ENCODE data around the gene ZAR1.
A peak's percentile ranks its signal among the peaks of the same experiment; 100 is the strongest.

The ZAR1 gene

DNA sequence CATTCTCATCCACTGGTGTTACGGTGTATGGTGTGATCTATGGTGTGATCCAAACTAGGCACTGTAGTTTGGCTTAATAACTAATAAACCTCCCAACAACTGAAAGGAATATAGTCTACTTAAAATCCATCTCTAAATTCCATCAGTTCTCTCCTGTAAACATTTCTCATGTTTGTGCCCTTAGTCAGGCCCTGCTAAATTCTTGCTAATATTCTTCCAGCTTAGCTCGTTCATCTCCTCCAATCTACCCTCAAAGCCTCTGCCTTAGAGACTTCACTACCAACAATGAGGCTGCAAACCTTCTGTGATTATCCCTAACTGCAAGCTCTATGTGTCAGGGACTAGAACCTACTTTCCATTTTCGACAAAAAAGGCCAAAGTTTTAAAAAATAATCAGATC lies 28.1 kb downstream of the ZAR1 start:
- no peak overlapping the region for H3K4me3 ChIP-seq (ENCODE audit: low read length)
- H3K9me3 ChIP-seq (ENCODE audit: control insufficient read depth, low read length), result no peaks in the 10 kb centered on the region
- H3K36me3 ChIP-seq (ENCODE audit: control insufficient read depth, insufficient read depth, low read length, severe bottlenecking), result peaks cover 70% of the 10 kb centered on the region
- H3K4me1 ChIP-seq (ENCODE audit: control insufficient read depth, insufficient read depth, low read length), result no peaks in the 10 kb centered on the region
- DNase-seq (ENCODE audit: low read depth), result no peak
- no peak overlapping the region for H3K9ac ChIP-seq (ENCODE audit: low read length)
- H3K27me3 ChIP-seq (replicated peaks; ENCODE audit: control insufficient read depth, insufficient read depth, low read length), result no peaks in the 10 kb centered on the region

DNA sequence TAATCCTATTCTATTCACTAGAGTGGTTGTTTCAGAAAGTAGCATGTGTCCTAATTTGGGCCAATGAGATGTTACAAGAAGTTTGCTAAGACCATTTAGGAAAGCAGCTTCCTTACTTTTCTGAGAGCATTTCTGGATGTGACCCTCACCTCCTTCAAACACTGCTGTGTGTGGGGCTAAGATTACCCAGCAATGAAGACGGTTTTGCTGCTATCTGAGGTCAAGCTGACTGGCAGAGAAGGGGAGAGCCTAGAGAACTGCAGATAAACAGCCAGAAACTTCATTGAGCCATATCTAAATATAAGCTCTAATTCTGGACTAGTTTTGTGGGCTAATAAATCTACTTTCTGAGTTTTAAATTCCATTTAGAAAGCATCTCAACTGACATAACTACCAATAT lies 36.4 kb downstream of the ZAR1 start:
- H3K9ac ChIP-seq (ENCODE audit: low read length), result no peak overlapping the region
- H3K4me3 ChIP-seq (ENCODE audit: low read length), result no peak overlapping the region
- H3K36me3 ChIP-seq (ENCODE audit: control insufficient read depth, insufficient read depth, low read length, severe bottlenecking), result peaks cover 80% of the 10 kb centered on the region
- H3K9me3 ChIP-seq (ENCODE audit: control insufficient read depth, low read length), result no peaks in the 10 kb centered on the region
- no peak for DNase-seq (ENCODE audit: low read depth)
- no peaks in the 10 kb centered on the region for H3K4me1 ChIP-seq (ENCODE audit: control insufficient read depth, insufficient read depth, low read length)
- no peaks in the 10 kb centered on the region for H3K27me3 ChIP-seq (replicated peaks; ENCODE audit: control insufficient read depth, insufficient read depth, low read length)

DNA sequence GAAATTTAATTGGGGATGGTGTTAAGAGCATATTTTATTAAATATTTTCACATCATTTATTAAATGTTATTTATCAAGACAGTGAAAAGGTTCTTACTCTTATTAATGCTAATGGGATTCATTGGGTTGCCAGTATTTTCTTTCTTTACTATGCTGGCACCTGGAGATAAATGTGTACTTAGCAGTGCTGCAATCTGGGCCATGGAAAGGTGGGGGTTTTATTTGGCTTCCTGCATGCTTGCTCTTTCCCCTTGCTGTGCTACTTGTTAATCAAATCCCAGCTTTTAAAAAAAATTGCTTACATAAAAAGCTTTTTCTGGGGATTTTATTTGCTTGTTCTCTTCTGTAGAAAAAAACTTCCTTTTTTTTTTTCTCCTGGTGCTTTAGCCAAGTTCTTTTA lies 48.3 kb downstream of the ZAR1 start:
- Histone ChIP-seq H3K4me3 (ENCODE audit: low read length) (no peak overlapping the region), H3K27me3 (replicated peaks; ENCODE audit: control insufficient read depth, insufficient read depth, low read length) (no peaks in the 10 kb centered on the region), H3K36me3 (ENCODE audit: control insufficient read depth, insufficient read depth, low read length, severe bottlenecking) (peaks cover 52% of the 10 kb centered on the region), H3K9me3 (ENCODE audit: control insufficient read depth, low read length) (no peaks in the 10 kb centered on the region), H3K9ac (ENCODE audit: low read length) (no peak overlapping the region), H3K4me1 (ENCODE audit: control insufficient read depth, insufficient read depth, low read length) (peaks cover 6% of the 10 kb centered on the region)
- DNase-seq (ENCODE audit: low read depth), result no peak

DNA sequence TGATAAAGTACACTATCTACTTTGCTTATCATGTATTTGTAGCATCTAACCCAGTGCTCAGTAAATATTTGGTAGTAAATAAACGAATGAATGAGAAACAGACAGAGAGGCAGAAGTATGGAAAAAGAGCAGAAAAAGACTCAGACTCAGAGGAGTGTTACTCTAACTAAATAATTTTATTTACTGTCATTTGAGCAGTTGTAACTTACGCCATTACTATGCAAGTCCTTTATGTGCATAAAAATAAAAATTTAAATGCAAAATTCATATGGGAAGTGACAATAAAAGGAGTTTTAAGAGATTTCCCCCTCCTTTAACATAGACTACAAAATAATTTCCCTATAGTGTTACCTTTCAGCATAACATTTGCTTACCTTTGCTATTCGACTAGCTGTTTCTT lies 49.5 kb downstream of the ZAR1 start:
- no peak overlapping the region for H3K9ac ChIP-seq (ENCODE audit: low read length)
- H3K27me3 ChIP-seq (replicated peaks; ENCODE audit: control insufficient read depth, insufficient read depth, low read length), result no peaks in the 10 kb centered on the region
- DNase-seq (ENCODE audit: low read depth), result no peak
- H3K4me1 ChIP-seq (ENCODE audit: control insufficient read depth, insufficient read depth, low read length), result peaks cover 6% of the 10 kb centered on the region
- no peak overlapping the region for H3K4me3 ChIP-seq (ENCODE audit: low read length)
- H3K36me3 ChIP-seq (ENCODE audit: control insufficient read depth, insufficient read depth, low read length, severe bottlenecking), result peaks cover 47% of the 10 kb centered on the region
- no peaks in the 10 kb centered on the region for H3K9me3 ChIP-seq (ENCODE audit: control insufficient read depth, low read length)

DNA sequence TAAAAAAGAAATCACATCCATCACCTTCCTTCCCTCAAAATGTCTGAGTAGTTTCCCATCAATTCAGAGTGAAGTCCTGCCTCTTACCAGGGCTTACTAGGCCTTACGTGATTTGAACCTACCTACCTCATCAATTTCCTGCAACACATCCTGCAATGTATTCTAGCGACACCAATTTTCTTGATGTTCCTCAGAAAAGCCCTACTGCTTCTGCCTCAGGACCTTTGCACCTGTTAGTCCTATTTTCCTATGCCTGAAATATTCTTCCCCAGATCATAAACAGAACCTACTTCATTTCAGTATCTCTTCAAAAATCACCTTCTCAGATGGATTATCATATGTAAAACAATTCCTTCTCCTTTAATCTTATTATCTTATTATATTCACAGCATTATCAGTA lies 52.8 kb downstream of the ZAR1 start:
- H3K4me3 ChIP-seq (ENCODE audit: low read length), result no peak overlapping the region
- H3K4me1 ChIP-seq (ENCODE audit: control insufficient read depth, insufficient read depth, low read length), result no peaks in the 10 kb centered on the region
- no peak for DNase-seq (ENCODE audit: low read depth)
- no peaks in the 10 kb centered on the region for H3K9me3 ChIP-seq (ENCODE audit: control insufficient read depth, low read length)
- no peaks in the 10 kb centered on the region for H3K27me3 ChIP-seq (replicated peaks; ENCODE audit: control insufficient read depth, insufficient read depth, low read length)
- H3K9ac ChIP-seq (ENCODE audit: low read length), result no peak overlapping the region
- H3K36me3 ChIP-seq (ENCODE audit: control insufficient read depth, insufficient read depth, low read length, severe bottlenecking), result peaks cover 62% of the 10 kb centered on the region

DNA sequence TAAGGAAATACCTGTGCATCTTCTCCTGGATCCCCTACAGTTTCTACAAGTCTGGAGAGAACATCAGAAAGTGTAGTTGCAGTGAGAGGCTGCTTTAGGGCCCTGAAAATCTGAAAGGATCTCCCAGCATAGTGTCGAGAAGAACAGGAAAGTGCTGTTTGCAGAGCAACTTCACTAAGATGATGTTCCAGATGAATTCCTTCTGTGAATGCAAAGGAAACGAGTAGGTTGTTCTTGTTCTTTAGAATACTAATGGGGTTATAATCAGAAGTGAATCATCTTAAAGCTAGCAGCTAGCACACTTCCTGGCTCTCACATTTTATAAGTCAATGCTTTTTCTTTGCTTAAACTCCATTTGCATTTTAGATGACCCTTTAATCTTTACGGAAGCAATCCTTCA lies 53.7 kb downstream of the ZAR1 start:
- H3K9ac ChIP-seq (ENCODE audit: low read length), result no peak overlapping the region
- H3K36me3 ChIP-seq (ENCODE audit: control insufficient read depth, insufficient read depth, low read length, severe bottlenecking), result peaks cover 66% of the 10 kb centered on the region
- H3K9me3 ChIP-seq (ENCODE audit: control insufficient read depth, low read length), result no peaks in the 10 kb centered on the region
- H3K4me1 ChIP-seq (ENCODE audit: control insufficient read depth, insufficient read depth, low read length), result no peaks in the 10 kb centered on the region
- no peak overlapping the region for H3K4me3 ChIP-seq (ENCODE audit: low read length)
- peak; percentile 7 for DNase-seq (ENCODE audit: low read depth)
- H3K27me3 ChIP-seq (replicated peaks; ENCODE audit: control insufficient read depth, insufficient read depth, low read length), result no peaks in the 10 kb centered on the region
